Inflammatory macrophage treated with lipopolysaccharide for 1 hour (primary cell): ENCODE measurements around the gene APC2.

Experiments
- DNase-seq, 2 donors: peaks; one replicate each; pipeline ENCODE4 v3.0.0-alpha.2; 2020 to 2022

The APC2 gene

DNA sequence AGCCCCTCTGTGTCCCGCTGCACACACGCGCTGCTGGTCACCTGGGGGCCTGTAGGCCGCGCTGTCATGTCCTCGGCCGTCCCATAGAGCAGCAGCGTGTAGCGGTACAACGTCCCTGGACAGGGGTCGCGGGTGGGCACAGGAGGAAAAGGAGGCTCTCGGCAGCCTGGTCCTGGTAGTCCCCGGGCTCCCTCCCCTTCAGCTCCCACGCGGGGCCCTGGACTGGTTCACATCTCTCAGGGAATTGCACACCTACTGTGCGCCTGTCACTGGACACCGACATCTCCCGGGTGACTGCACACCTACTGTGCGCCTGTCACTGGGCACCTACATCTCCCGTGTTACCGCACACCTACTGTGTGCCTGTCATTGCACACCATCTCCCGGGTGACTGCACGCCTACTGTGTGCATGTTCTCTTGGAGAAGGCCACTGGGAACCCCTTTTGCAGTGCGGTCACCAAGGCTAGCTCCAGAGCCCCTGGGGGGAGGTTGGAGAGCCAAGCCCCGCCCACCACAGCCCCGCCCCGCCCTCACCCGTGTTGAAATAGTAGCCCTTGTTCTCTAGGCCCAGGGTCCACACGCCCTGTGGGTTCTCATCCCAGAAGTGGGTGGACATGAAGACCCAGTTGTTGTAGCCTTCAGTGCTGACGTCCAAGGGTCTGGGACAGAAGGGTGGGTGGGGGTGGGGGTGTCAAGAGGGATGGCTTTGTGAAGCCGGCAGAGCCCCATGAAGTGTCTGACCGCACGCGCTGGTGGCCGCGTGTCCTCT, 32.6 kb downstream of the APC2 start:
- no peak for DNase-seq

DNA sequence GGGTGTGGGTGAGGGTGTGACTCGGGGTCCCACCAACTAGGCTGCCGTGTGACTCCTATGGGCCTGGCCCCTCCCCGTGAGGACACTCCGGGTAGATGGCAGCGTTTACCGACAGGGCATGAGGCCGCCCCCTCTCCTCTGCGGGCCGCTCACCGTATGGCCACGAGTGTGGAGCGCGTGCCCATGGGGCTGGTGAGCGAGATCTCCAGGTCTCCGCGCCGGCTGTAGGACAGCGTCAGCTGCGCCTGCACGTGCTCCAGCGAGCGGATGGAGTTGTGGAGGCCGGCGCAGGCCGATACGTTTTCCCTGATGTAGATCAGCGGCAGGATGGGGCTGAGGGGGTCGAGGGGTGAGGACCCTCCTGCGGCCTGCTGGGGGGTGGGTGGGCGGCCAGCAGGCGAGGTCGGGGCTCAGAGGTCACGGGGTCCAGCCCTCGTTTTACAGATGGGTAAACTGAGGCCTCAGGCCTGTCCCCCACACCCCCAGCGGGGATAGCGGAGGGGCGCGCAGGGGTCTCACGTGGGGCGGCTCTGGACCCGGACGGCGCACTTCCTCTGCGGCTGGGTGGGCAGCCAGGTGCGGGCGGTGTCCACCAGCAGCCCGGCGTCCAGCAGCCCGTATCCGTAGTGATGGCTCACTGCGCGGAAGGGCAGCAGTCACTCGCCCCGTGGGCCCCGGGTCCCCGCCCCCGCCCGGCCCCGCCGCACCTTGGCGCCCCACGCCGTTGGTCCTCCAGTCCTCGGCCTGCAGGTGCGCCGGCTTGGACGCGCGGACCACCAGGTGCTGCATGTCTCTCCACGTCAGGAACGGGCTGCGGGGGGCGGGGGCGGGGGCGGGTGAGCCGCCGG, 33.4 kb downstream of the APC2 start:
- no peak for DNase-seq

DNA sequence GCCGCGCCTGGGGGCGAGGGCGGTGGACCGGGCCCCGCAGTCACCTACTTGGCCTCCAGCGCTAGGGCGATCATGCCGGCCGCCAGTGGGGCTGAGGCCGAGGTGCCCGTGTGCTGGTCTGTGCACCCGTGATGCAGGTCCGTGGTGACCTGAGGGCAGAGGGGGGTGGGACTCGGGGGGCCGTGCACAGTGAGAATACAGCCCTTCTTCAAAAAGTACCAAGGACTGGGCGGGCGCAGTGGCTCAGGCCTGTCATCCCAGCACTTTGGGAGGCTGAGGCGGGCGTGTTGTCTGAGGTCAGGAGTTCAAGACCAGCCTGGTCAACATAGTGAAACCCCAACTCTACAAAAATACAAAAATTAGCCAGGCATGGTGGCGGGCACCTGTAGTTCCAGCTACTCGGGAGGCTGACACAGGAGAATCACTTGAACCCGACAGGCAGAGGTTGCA, 34.1 kb downstream of the APC2 start:
- no peak for DNase-seq

DNA sequence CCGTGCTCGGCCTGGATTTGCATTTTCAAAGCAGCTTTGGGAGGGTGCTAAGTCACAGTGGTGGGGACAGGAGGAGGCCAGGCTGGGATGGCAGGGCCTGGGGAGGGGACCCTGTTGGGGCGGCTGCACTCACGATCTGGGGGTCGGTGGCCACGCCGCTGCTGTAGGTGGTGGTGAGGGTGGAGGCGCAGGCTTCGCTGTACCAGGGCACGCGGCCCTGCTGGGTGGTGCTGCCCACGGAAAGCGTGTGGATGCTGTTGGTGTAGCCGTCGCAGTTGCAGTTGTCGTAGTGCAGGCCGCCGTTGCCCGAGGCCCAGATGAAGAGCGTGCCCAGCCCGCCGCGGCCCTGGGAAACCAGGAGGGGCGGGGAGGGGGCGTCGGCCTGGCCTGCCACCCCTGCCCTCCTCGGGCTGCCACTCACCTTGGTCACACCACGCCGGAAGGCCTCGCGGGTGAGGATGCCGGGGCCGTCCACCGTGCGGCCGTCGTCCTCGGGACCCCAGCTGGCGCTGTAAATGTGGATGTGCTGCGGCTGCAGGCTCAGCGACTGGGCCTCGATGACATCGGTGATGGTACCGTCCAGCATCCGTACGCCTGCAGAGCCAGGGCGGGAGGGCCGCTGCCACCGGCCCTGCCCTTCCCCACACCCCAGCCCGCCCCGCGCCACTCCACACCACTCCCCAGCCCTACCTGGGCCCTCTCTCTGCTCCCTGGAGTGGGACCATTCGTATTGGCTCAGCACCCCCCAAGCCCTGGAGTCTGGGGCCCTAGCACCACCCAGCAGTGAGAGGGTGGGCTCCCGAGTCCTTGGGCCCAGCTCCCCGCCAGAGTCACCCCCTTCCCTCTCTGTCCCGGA, 37.0 kb downstream of the APC2 start:
- no peak for DNase-seq

DNA sequence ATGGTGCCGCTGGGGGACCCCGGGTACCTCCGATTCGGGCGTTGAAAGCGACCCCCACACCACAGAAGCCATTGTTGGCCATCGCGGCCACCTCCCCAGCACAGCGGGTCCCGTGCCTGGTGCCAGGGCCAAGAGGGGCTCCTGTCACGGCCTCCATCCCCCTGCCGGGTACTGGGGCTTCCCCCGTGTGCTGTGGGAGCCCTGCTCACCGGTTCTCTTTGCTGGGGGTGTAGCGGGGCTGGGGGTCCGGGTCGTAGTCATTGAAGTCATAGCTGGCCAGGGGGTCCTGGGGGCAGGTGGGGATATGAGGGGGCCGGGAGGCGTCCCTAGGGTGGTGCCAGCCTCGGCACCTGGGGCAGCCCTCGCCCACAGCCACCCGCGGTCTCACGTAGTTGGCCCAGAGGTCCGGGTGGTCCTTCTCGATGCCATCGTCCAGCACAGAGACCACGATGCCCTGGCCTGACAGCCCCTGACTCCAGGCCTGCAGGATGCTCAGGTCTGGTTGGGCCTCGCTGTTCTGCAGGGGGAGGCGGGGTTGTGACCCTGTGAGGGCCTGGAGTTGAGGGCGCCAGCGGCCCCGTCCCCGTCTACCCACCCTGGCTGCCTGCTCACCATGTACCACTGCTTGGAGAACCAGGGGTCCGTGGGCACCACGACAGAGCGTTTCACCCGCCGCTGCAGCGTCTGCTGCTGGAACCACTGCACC, 37.8 kb downstream of the APC2 start:
- no peak for DNase-seq

DNA sequence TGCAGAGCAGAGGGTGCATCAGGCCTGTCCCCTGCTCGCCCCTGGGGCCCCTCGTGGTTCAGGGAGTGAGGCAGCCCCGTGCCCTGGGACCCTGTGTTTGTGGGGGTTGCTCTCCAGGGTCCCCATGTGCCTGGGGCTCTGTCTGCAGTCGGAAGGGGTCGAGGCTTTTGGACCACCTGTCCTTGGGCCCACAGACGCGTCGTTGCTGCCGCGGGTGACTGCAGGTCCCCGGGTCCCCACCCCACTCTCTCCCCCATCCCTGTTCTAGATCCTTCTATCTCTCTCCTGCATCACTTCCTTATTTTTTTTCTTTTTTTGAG, 38.3 kb downstream of the APC2 start:
- DNase-seq: no peak

DNA sequence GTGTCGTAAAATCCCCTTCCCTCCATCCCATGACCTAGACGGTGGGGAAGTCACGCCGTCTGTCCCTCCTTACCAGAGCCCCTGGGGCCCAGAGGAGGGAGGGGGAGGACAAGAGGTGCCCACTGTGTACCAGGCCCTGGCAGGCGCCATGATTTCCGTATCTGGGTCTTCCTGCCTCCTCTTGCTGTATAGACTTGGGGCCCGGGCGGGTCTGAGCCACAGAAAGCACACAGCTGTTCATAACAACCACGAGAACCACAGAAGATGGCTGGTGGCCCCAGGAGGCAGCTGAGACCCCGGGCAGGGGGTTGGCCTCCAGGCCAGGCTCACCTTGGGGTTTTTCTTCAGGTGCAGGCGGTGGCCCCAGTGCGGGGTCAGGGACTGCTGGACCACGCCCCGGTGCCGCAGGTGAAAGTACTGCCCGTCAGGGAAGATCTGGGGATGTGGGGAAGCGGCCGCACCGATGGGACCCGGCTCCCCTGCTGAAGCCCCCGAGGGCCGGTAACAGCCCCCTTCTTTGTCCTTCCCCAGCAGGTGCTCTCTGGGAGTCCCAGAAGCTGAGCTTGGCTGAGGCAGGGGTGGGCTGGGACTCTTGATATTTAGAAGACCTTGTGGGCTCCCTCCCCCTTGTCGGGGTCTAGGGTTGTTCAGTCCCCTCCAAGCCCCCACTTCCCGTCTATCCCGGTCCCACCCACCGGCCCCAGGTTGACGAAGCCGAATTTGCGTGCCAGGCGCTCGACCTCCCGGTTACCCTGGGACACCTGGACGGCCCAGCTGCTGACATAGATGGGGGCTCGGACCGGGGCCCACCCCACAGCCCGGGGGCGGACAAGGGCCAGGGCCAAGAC, 39.8 kb downstream of the APC2 start:
- DNase-seq: no peak

DNA sequence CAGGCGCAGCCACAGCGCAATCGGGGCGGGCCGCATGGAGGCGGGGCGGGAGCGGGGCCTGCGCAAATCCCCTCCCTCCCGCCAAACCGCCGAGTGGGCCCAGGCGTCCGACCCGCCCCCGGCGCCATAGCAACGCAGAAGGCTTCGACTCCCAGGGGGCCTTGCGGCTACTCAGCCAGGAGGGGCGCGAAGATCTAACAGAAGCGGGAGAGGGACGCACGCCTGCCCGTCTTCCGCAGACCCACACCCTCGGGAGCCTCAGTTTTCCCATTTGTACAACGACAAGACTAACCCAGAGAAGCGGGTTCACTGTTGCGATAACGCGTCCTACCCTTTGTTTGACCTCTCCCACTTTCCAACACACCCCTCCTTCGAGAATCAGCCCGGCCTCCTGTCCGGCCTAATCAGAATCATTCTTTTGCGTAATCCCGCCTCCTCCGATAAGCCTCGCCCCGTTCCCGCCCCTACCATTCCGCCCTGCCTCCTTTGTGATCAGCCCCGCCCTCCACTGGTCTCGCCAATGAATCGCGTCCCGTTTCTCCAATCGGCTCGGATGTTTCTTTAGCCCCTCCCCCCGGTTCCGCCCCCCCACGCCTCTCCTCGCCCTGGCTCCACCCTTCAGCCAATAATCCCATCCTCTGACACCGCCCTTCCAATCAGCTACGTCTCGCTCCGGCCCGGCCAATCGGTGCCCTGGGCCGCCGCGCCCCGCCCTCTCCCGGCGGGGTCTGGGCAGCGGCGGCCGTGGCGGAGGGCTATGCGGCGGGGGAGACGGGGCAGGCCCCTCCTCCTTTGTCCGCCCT, 40.6 kb downstream of the APC2 start, which contains the start of gene PCSK4:
Gene PCSK4, minus strand, starts transcription at position 40 of the 803 bp plus-strand sequence. Its CDS starts 4 bp downstream, at position 36.
- peak; percentile 98 to 100 for DNase-seq

DNA sequence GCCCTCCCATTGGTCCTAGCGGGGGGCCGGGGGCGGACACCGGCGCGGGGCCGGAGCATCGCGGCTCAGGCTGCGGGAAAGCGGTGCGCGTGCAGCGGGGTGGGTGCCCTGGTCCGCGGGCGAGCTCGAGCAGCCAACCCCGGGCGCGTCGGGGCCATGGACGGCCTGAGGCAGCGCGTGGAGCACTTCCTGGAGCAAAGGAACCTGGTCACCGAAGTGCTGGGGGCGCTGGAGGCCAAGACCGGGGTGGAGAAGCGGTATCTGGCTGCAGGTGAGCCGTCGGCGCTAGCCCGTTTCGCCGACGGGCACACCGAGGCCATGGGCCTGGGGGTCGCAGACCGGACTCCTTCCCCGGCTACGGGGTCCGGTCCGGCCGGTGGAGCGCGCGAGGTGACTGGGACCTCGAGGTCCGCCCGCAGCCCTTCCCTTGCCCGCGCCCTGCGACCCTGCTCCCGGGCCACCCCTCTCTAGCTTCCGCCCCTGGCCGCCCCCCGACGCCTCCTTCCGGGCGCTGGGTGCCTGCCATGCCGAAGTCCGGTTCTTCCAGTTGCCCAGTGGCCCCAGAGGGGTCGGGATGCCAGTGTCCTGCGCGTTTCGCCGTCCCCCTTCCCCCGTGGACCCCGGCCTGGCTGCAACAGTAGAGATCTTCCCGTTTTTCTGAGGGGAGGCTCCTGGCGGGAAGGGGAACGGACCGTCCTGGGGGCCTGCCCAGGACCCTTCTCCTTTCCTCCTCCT, 41.4 kb downstream of the APC2 start, which contains the start of gene REEP6:
Gene REEP6, plus strand, starts transcription at position 68 of the 735 bp plus-strand sequence. Its CDS starts 89 bp downstream, at position 157.
- no peak for DNase-seq

DNA sequence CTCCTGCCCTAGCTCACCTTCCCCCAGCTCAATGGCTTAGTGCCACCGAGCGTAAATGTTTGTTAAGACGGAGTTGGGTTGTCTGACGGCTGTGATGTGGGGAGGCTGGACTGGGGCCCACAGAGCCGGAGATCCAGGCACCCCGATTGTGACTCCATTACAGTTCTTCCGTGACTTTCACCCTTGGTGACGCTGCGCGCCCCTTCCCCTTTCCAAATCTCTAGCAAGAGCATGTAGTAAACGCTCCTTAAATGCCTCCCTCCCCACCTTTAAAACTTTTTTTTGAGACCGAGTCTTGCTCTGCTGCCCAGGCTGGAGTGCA, 41.9 kb downstream of the APC2 start:
- no peak for DNase-seq

DNA sequence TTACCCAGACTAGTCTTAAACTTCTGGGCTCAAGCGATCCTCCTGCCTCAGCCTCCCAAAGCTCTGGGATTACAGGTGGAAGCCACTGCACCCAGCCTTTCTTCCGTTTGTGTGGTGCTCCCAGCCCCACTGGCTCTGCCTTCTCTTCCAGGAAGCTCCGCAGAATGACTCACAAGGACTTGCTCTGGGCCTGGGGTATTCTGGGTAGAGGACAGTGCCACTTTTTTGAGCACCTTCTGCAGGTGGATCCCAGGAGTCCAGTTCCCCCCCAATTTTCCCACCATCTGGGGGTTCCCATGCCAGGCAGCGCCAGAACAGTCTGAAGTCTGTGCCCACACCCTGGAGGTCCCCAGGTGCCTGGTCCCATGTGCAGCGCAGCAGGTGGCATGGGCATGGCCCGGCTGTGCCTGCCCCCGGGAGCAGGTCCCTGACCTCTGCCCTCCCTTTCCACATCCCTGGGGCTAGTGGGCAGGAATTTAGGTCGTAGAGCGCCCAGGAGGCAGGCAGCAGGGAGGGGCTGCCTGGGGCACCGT, 42.6 kb downstream of the APC2 start:
- DNase-seq: no peak

DNA sequence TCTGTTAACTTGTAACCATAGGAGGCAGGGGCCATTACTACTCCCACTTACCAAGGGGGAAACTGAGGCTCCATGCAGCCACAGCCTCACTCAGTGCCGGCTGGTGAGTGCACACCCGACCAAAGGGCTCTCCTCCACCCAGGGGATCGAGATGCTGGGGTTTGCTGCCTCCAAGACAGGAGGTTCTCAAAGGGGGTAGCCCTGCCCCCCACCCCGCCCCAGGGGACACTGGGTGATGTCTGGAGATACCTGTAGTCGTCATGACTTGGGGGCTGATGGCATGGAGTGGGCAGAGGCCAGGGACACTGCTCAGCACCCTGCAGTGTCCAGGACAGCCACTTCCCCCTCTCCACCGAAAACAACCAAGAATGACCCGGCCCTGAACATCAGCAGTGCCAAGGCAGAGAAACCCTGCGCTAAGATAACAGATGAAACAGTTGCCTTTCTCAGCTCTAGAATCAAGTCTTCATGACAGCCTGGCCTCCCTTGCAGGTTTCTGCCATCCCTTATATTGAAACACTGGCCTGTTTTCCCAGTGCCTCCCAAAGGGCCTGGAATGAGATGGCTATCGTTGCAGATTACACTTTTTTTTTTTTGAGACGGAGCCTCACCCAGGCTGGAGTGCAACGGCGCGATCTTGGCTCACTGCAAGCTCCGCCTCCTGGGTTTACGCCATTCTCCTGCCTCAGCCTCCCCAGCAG, 44.3 kb downstream of the APC2 start:
- DNase-seq: no peak

DNA sequence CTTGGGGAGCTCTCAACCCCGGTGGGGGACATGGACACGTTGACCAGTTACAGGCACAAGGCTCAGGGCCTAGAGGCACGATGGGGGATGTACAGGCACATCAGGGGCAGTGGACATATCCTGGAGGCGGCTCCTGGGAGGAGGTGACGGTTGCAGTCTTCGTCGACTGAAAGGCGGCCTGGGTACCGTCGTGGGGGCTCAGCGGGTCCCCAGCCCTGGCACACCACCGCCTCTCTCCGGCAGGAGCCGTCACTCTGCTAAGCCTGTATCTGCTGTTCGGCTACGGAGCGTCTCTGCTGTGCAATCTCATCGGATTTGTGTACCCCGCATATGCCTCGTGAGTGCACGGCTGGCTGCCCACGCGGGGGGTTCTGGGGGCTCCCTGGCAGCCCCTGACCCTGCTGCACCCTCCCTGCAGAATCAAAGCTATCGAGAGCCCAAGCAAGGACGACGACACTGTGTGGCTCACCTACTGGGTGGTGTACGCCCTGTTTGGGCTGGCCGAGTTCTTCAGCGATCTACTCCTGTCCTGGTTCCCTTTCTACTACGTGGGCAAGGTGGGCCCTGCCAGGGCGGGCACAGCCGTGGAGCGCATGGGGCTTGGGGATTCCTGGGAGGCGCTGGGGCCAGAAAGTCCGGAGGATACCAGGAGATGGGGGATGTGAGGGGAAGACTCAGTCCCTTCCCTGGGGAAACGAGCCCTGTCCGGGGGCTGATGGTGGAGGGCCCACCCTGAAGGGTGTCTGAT, 45.3 kb downstream of the APC2 start:
- no peak for DNase-seq

DNA sequence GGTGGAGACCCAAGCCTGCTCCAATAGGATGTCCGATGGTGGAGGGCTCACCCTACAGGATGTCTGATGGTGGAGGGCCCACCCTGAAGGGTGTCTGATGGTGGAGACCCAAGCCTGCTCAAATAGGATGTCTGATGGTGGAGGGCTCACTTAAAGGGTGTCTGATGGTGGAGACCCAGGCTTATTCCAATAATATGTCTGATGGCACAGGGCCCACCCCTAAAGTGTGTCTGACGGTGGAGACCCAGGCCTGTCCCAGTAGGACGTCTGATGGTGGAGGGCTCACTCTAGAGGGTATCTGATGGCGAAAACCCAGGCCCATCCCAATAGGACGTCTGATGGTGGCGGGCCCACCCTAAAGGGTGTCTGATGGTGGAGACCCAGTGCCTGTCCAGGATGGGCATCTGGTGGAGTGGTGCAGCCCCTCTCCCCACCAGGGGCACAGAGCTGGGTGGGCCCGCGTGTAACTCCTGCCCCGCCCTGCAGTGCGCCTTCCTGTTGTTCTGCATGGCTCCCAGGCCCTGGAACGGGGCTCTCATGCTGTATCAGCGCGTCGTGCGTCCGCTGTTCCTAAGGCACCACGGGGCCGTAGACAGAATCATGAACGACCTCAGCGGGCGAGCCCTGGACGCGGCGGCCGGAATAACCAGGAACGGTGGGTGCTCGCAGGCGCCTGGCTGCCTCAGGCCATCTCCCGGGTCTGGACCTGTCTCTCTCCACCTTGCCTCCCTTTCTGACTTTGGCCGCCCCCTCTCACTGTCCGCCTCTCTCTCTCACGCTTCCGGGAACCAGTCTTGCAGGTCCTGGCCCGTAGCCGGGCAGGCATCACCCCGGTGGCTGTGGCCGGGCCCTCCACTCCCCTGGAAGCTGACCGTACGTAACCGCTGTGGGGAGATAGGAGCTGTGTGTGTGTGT, 46.1 kb downstream of the APC2 start:
- DNase-seq: no peak

DNA sequence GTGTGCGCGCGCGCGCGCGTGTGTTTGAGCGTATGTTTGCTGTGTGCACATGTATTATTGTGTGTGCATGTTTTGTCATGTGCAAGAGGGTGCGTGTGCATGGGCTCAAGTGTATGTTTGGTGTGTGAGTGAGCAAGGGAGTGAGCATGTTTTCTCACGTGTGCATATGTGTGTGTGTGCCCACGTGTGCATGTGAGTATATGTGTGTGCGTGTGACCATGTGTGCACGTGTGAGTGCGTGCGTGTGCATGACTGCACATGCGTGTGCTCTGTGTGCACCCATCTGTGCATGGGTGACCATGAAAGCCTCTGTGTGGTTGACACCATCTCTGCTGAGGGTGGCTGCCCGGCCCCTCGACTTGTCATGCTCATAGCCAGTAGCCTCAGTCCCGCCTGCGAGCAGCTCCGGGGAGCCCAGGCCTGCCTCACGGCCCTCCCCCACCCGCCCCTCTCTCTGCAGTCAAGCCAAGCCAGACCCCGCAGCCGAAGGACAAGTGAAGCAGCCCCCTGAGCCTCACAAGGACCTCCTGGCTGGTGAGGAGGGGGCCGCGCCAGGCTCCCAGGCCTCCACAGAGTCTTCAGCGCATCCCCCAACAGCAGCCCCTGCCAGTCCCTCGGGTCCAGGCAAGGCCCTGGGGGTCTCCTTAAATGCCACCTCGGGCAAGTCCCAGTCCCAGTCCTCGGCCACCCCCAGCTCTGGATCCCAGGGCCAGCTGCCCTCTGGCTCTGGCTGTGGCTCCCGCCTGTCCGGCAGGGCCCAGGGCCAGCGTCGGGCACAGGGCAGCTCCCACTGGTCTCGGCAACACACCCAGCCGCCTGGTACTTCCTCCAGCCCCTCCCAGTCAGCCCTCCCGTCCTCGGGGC, 47.0 kb downstream of the APC2 start:
- no peak for DNase-seq

DNA sequence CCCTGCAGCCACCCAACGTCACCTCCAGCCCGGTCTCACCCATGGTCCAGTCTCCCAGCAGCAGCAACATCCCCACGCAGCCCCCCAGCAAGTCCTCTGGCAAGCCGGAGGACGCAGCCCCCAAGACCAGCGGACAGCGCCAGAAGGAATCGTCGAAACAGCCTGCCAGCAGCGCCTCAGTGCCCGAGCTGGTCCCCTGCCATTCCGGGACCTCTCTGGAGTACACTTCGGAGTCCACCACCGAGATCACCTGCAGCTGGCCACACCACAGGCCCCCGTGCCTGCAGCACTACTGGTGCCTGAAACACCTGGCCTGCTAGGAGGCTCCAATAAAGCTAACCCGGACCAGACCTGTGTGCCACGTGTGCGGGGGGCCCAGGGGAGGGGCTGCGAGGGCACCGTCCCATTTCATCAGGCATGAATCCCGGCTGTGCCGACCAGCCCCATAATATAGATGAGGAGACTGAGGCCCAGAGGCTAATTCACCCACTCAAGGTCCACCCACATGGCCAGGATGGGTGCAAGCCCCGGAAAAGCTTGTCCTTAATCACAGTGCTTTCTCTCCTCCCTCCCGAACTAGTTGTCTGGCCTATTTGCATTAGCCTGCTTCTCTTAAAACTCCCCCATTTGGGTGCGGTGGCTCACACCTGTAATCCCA, 47.8 kb downstream of the APC2 start:
- DNase-seq: no peak
